ENCODE results near the gene NDUFV2.

Gene NDUFV2

DNA sequence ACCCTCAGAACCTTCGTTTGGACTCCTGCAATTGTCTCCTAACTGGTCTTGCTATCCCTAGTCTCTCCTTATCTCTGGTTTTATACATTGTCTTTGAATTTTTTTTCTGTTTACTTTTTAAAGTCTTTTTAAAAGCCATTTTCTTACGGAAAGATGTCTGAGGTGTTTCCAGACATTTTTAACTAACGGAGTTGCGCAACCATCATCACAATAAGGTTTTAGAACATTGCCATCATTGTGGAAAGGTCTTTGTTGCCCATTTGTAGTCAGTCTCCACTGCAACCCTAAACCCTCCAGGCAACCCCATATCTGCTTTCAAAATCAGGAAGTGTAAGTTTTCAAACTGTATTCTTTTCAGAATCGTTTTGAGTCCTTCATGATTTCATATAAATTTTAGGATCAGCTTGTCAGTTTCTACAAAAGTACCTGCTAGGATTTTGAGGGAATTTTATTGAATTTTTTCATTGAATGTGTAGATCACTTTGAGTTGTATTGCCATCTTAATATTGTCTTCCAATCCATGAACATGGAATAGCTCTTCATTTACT lies 80.4 kb downstream of the NDUFV2 start:
- no peak overlapping the region for H2AFZ ChIP-seq (ENCODE audit: low read length)
- no peak overlapping the region for H4K8ac ChIP-seq (ENCODE audit: low read depth, low read length)
- no peak overlapping the region for H3K18ac ChIP-seq (ENCODE audit: low read length)
- no peak overlapping the region for H3K4me2 ChIP-seq (ENCODE audit: insufficient read depth, low read length, poor library complexity, severe bottlenecking)
- no peak overlapping the region for H3K4me3 ChIP-seq (ENCODE audit: low read length in 2 of 2)
- H3K9me3 ChIP-seq (replicated peaks in 1 of 2; ENCODE audit: control insufficient read depth in 2 of 2, insufficient read depth in 1 of 2, low read depth in 1 of 2, low read length in 2 of 2) = no peaks in the 10 kb centered on the region
- no peak overlapping the region for H2BK5ac ChIP-seq (ENCODE audit: low read length)
- WGBS, 2 donors (ENCODE audit: extremely low coverage in 2 of 2, insufficient read length in 2 of 2, insufficient replicate concordance in 1 of 2) = no CpG with 5 or more reads among the region's 5 CpGs
- no peaks in the 10 kb centered on the region for H3K27me3 ChIP-seq (ENCODE audit: control insufficient read depth in 3 of 3, insufficient read depth in 3 of 3, low read depth in 1 of 3, low read length in 3 of 3)
- no peak overlapping the region for H4K91ac ChIP-seq (ENCODE audit: low read depth, low read length, poor library complexity)
- H3K14ac ChIP-seq (ENCODE audit: low read length) = no peak overlapping the region
- no peak overlapping the region for H3K9ac ChIP-seq (ENCODE audit: low read depth, low read length, poor library complexity)
- H3K23ac ChIP-seq (ENCODE audit: low read depth, low read length, poor library complexity) = no peak overlapping the region
- no peak overlapping the region for H3K4ac ChIP-seq (ENCODE audit: low read length)
- no peaks in the 10 kb centered on the region for H3K79me1 ChIP-seq (ENCODE audit: low read depth, low read length)
- no peaks in the 10 kb centered on the region for H3K4me1 ChIP-seq (ENCODE audit: control insufficient read depth in 2 of 2, insufficient read depth in 1 of 2, low read depth in 1 of 2, low read length in 2 of 2)
- DNase-seq (ENCODE audit: low spot score) = no peak
- H2BK120ac ChIP-seq (ENCODE audit: low read depth, low read length) = no peak overlapping the region
- no peak overlapping the region for H2AK5ac ChIP-seq (ENCODE audit: low read depth, low read length)
- H3K27ac ChIP-seq (replicated peaks; ENCODE audit: low read length) = no peak overlapping the region
- H3K36me3 ChIP-seq (replicated peaks in 1 of 2; ENCODE audit: control insufficient read depth in 2 of 2, insufficient read depth in 2 of 2, low read length in 2 of 2) = peaks cover under 1 to 23% of the 10 kb centered on the region in 2 donors
- no peak overlapping the region for H2BK15ac ChIP-seq (ENCODE audit: low read length)
- no peak overlapping the region for H2BK12ac ChIP-seq (ENCODE audit: low read length)

Data from neuronal stem cell (in vitro differentiated cells).